SK-N-MC (cell line): ENCODE measurements around the gene PRPF40B.

Experiments
- DNase-seq: peaks from one replicate; pipeline ENCODE4 v3.0.0-alpha.2; 2011; ENCODE audit warnings: low read depth, low spot score
- H3K27ac ChIP-seq: fragments of 200-600 bp; sonication (generic); 2 replicates; pipeline ENCODE4 v1.5.1; 2016; ENCODE audit warnings: mixed run types
- H3K36me3 ChIP-seq: fragments of 200-600 bp; sonication (generic); 2 replicates; pipeline ENCODE4 v1.6.1; 2017; ENCODE audit warnings: antibody characterized with exemption, low read length, mixed read lengths; ENCODE audit not compliant: insufficient read depth
- H3K4me3 ChIP-seq: fragments of 200-600 bp; sonication (generic); 2 replicates; pipeline ENCODE4 v1.5.1; 2016
- H3K9ac ChIP-seq: fragments of 200-600 bp; sonication (generic); 2 replicates; pipeline ENCODE4 v1.8.0; 2017; ENCODE audit warnings: mixed run types, mixed read lengths; ENCODE audit not compliant: insufficient read length
- H3K9me3 ChIP-seq: fragments of 200-600 bp; sonication (generic); 2 replicates; pipeline ENCODE4 v1.6.1; 2017; ENCODE audit warnings: low read depth, mild to moderate bottlenecking, antibody characterized with exemption, low read length, moderate library complexity, mixed read lengths
- EZH2 ChIP-seq: fragments of 200-600 bp; sonication (generic); IDR thresholded peaks from one replicate; pipeline ENCODE4 v1.6.1; 2017; ENCODE audit warnings: antibody characterized with exemption
- FOXP2 ChIP-seq: optimal IDR thresholded peaks from 2 replicates; pipeline ENCODE3; 2011; ENCODE audit warnings: mild to moderate bottlenecking, moderate library complexity; ENCODE audit not compliant: insufficient read depth; ENCODE audit errors: extremely low read length, control extremely low read depth
- POLR2AphosphoS5 ChIP-seq: IDR thresholded peaks from 2 replicates; pipeline ENCODE4 v1.6.1; 2012; ENCODE audit warnings: mild to moderate bottlenecking, low read depth, low read length, borderline replicate concordance

PRPF40B gene

GRCh38 chr12:49674318-49674981 is 51.1 kb downstream of the PRPF40B start:
- no peak for DNase-seq
- TF ChIP-seq FOXP2 (no peak), POLR2AphosphoS5 (no peak), EZH2 (no peak)
- Histone ChIP-seq H3K4me3 (no peak overlapping the region), H3K9ac (no peak overlapping the region), H3K27ac (no peak overlapping the region), H3K9me3 (no peaks in the 10 kb centered on the region), H3K36me3 (no peaks in the 10 kb centered on the region)

GRCh38 chr12:49675137-49675536 is 51.8 kb downstream of the PRPF40B start:
- Histone ChIP-seq H3K4me3 (no peak overlapping the region), H3K9me3 (no peaks in the 10 kb centered on the region), H3K27ac (no peak overlapping the region), H3K36me3 (no peaks in the 10 kb centered on the region), H3K9ac (no peak overlapping the region)
- TF ChIP-seq POLR2AphosphoS5 (no peak), EZH2 (no peak), FOXP2 (no peak)
- DNase-seq = no peak

GRCh38 chr12:49678711-49679110 is 55.4 kb downstream of the PRPF40B start:
- no peak for DNase-seq

GRCh38 chr12:49680075-49680474 is 56.7 kb downstream of the PRPF40B start:
- no peak overlapping the region for H3K9ac ChIP-seq
- H3K4me3 ChIP-seq = no peak overlapping the region
- TF ChIP-seq FOXP2 (no peak), EZH2 (no peak), POLR2AphosphoS5 (no peak)
- H3K36me3 ChIP-seq = no peaks in the 10 kb centered on the region
- H3K9me3 ChIP-seq = no peaks in the 10 kb centered on the region
- no peak overlapping the region for H3K27ac ChIP-seq
- no peak for DNase-seq

More at GRCh38 chr12:49678711-49679110, 55.4 kb downstream of the PRPF40B start:
- TF ChIP-seq FOXP2 (no peak), POLR2AphosphoS5 (no peak), EZH2 (no peak)
- Histone ChIP-seq H3K27ac (no peak overlapping the region), H3K4me3 (no peak overlapping the region), H3K9me3 (no peaks in the 10 kb centered on the region), H3K36me3 (no peaks in the 10 kb centered on the region), H3K9ac (no peak overlapping the region)

- Histone ChIP-seq H3K4me3 (no peak overlapping the region), H3K36me3 (no peaks in the 10 kb centered on the region), H3K9ac (no peak overlapping the region), H3K9me3 (no peaks in the 10 kb centered on the region), H3K27ac (no peak overlapping the region)
- DNase-seq = no peak
- TF ChIP-seq POLR2AphosphoS5 (no peak), FOXP2 (no peak), EZH2 (no peak)
Measured at GRCh38 chr12:49683599-49684309, 60.4 kb downstream of the PRPF40B start.

GRCh38 chr12:49684310-49684854 is 61.0 kb downstream of the PRPF40B start:
- Histone ChIP-seq H3K27ac (no peak overlapping the region), H3K4me3 (no peak overlapping the region), H3K9ac (no peak overlapping the region), H3K9me3 (no peaks in the 10 kb centered on the region), H3K36me3 (no peaks in the 10 kb centered on the region)
- DNase-seq = no peak
- TF ChIP-seq FOXP2 (no peak), EZH2 (no peak), POLR2AphosphoS5 (no peak)

- Histone ChIP-seq H3K9ac (no peak overlapping the region), H3K27ac (no peak overlapping the region), H3K4me3 (no peak overlapping the region), H3K9me3 (no peaks in the 10 kb centered on the region), H3K36me3 (no peaks in the 10 kb centered on the region)
- DNase-seq = no peak
- TF ChIP-seq FOXP2 = no peak
- TF ChIP-seq EZH2 = no peak
Measured at GRCh38 chr12:49687941-49688340, 64.6 kb downstream of the PRPF40B start.

GRCh38 chr12:49689237-49689636 is 65.9 kb downstream of the PRPF40B start:
- DNase-seq = no peak
- H3K9ac ChIP-seq = no peak overlapping the region
- no peak overlapping the region for H3K27ac ChIP-seq

GRCh38 chr12:49689785-49690184 is 66.4 kb downstream of the PRPF40B start:
- Histone ChIP-seq H3K9ac (no peak overlapping the region), H3K36me3 (no peaks in the 10 kb centered on the region), H3K27ac (no peak overlapping the region), H3K4me3 (no peak overlapping the region), H3K9me3 (no peaks in the 10 kb centered on the region)
- TF ChIP-seq POLR2AphosphoS5 = no peak
- no peak for TF ChIP-seq FOXP2
- TF ChIP-seq EZH2 = no peak
- DNase-seq = no peak

More at GRCh38 chr12:49689237-49689636, 65.9 kb downstream of the PRPF40B start:
- Histone ChIP-seq H3K9me3 (no peaks in the 10 kb centered on the region), H3K36me3 (no peaks in the 10 kb centered on the region), H3K4me3 (no peak overlapping the region)
- no peak for TF ChIP-seq FOXP2
- TF ChIP-seq EZH2 = no peak
- TF ChIP-seq POLR2AphosphoS5 = no peak
